HCT116 (cell line): ENCODE data around the gene TRPM4. TPM values are rescaled to one million over a fixed set of nuclear protein-coding genes. Genes with fewer than 3 reads are reported as not detected.
A peak's percentile ranks its signal among the peaks of the same experiment; 100 is the strongest.

Experiments used
- ATAC-seq: fragments of 200-7000 bp; cut with Tn5 transposase; 2 replicates; pipeline ENCODE4 v1.9.1; 2020; ENCODE audit warnings: mild to moderate bottlenecking, moderate library complexity
- BruUV-seq: library from RNA; stranded (reverse); fragments of 400-500 nt; replicated peaks from 2 replicates; lab custom pipeline; 2021; lab: Mats Ljungman, UMichigan
- CTCF ChIA-PET: fragments of 300-600 bp; sonication (Branson Sonifier 250); formaldehyde crosslinking; loops from one replicate; lab custom pipeline; 2021; ENCODE audit warnings: antibody characterized with exemption; lab: Charles Lee
- POLR2A ChIA-PET: fragments of 300-600, 350-600 bp; sonication (Branson Sonifier 250); formaldehyde crosslinking; loops from one replicate; lab custom pipeline; 2021; ENCODE audit warnings: antibody characterized with exemption; lab: Charles Lee
- RAD21 ChIA-PET, 2 experiments: fragments of 300-600 bp; sonication (Branson Sonifier 250); formaldehyde crosslinking; loops; one replicate each; lab custom pipeline; 2023; ENCODE audit warnings: low total read pairs in 2 of 2; ENCODE audit not compliant: uncharacterized antibody in 2 of 2, unreplicated experiment in 2 of 2, low non-redundant PET in 1 of 2; lab: Charles Lee
- DNase-seq: peaks from one replicate; pipeline ENCODE4 v3.0.0-alpha.2; 2010; ENCODE audit warnings: low read depth, low spot score
- H2AFZ ChIP-seq: fragments of 200-600 bp; shearing (Covaris generic), sonication (generic); 2 replicates; pipeline ENCODE4 v1.6.1; 2017; ENCODE audit warnings: low read depth, mixed run types, mixed read lengths, antibody characterized with exemption, low read length; ENCODE audit not compliant: poor library complexity, severe bottlenecking
- H3K27ac ChIP-seq: 2 replicates; pipeline ENCODE4 v1.5.1; 2012; ENCODE audit warnings: low read depth, low read length
- H3K27me3 ChIP-seq: fragments of 200-600 bp; sonication (generic); 2 replicates; pipeline ENCODE4 v1.6.1; 2016; ENCODE audit warnings: mixed run types, low read length, mixed read lengths; ENCODE audit not compliant: insufficient read depth
- H3K36me3 ChIP-seq, 2 experiments: fragments of 200-500 bp in 1 of 2; fragments of 200-600 bp in 1 of 2; sonication (Bioruptor generic) in 1 of 2; sonication (generic) in 1 of 2; 2 replicates each; pipeline versions ENCODE4 v1.5.1 to v1.6.1; 2014 to 2016; ENCODE audit warnings: low read length in 2 of 2, inconsistent platforms in 1 of 2, mixed read lengths in 1 of 2, mixed run types in 1 of 2; ENCODE audit not compliant: insufficient read depth in 2 of 2, control insufficient read depth in 1 of 2
- H3K4me1 ChIP-seq, 2 experiments: fragments of 200-600 bp in 1 of 2; sonication (generic) in 1 of 2; 2 replicates each; pipeline versions ENCODE4 v1.5.1 to v1.6.1; 2012 to 2017; ENCODE audit warnings: low read length in 2 of 2, inconsistent platforms in 1 of 2, mild to moderate bottlenecking in 1 of 2, mixed read lengths in 1 of 2, mixed run types in 1 of 2, moderate library complexity in 1 of 2; ENCODE audit not compliant: insufficient read depth in 2 of 2, control insufficient read depth in 1 of 2
- H3K4me2 ChIP-seq: fragments of 200-600 bp; sonication (generic); 2 replicates; pipeline ENCODE4 v1.6.1; 2017; ENCODE audit warnings: mixed run types, low read length, mixed read lengths
- H3K4me3 ChIP-seq, 2 experiments: fragments of 200-600 bp in 1 of 2; sonication (generic) in 1 of 2; replicated peaks in 1 of 2; 2 replicates each; pipeline ENCODE4 v1.5.1; 2011 to 2016; ENCODE audit warnings: low read length in 2 of 2, control low read depth in 1 of 2, low read depth in 1 of 2, mild to moderate bottlenecking in 1 of 2, mixed read lengths in 1 of 2, mixed run types in 1 of 2
- H3K79me2 ChIP-seq: fragments of 200-600 bp; sonication (generic); 2 replicates; pipeline ENCODE4 v1.6.1; 2017; ENCODE audit warnings: mild to moderate bottlenecking, mixed run types, low read length, moderate library complexity, mixed read lengths; ENCODE audit not compliant: insufficient read depth
- H3K9ac ChIP-seq: fragments of 200-600 bp; sonication (generic); 2 replicates; pipeline ENCODE4 v1.6.1; 2016; ENCODE audit warnings: low read length, mixed read lengths
- H3K9me2 ChIP-seq: fragments of 200-600 bp; sonication (generic), shearing (Covaris generic); 2 replicates; pipeline ENCODE4 v1.6.1; 2017; ENCODE audit warnings: mixed run types, mild to moderate bottlenecking, moderate library complexity; ENCODE audit not compliant: insufficient read depth
- H3K9me3 ChIP-seq, 2 experiments: fragments of 200-500 bp in 1 of 2; fragments of 200-600 bp in 1 of 2; sonication (Bioruptor generic) in 1 of 2; sonication (generic) in 1 of 2; 2 replicates each; pipeline ENCODE4 v1.6.1; 2014 to 2017; ENCODE audit warnings: low read length in 2 of 2, mixed read lengths in 2 of 2, inconsistent platforms in 1 of 2, low read depth in 1 of 2, mild to moderate bottlenecking in 1 of 2, mixed run types in 1 of 2, moderate library complexity in 1 of 2; ENCODE audit not compliant: control insufficient read depth in 1 of 2, insufficient read depth in 1 of 2
- H4K20me1 ChIP-seq: fragments of 200-600 bp; sonication (generic), shearing (Covaris generic); 2 replicates; pipeline ENCODE4 v1.6.1; 2017; ENCODE audit warnings: mixed run types, mild to moderate bottlenecking, moderate library complexity; ENCODE audit not compliant: insufficient read depth
- ELF1 ChIP-seq: IDR thresholded peaks from 2 replicates; pipeline ENCODE4 v1.6.1; 2012; ENCODE audit warnings: low read depth, borderline replicate concordance
- JUND ChIP-seq: IDR thresholded peaks from 2 replicates; pipeline ENCODE4 v1.6.1; 2012
- POLR2A ChIP-seq: IDR thresholded peaks from 2 replicates; pipeline ENCODE4 v1.7.0; 2011; ENCODE audit warnings: borderline replicate concordance; ENCODE audit not compliant: insufficient read depth, insufficient read length; ENCODE audit errors: extremely low read depth
- POLR2AphosphoS5 ChIP-seq: IDR thresholded peaks from 2 replicates; pipeline ENCODE4 v1.6.1; 2011; ENCODE audit warnings: mild to moderate bottlenecking, low read depth, low read length, moderate library complexity
- SIN3A ChIP-seq: IDR thresholded peaks from 2 replicates; pipeline ENCODE4 v1.6.1; 2012; ENCODE audit warnings: low read depth
- SP1 ChIP-seq: IDR thresholded peaks from 2 replicates; pipeline ENCODE4 v1.6.1; 2012; ENCODE audit warnings: low read depth
- SRF ChIP-seq: IDR thresholded peaks from 2 replicates; pipeline ENCODE4 v1.6.1; 2012; ENCODE audit warnings: low read depth
- TCF7L2 ChIP-seq: IDR thresholded peaks from 2 replicates; pipeline ENCODE4 v1.7.0; 2011; ENCODE audit warnings: borderline replicate concordance, inconsistent platforms; ENCODE audit not compliant: insufficient read depth, insufficient read length; ENCODE audit errors: extremely low read depth
- YY1 ChIP-seq: IDR thresholded peaks from 2 replicates; pipeline ENCODE4 v1.6.1; 2011; ENCODE audit warnings: low read length, low read depth, moderate library complexity, mild to moderate bottlenecking; ENCODE audit not compliant: insufficient replicate concordance; ENCODE audit errors: extremely low read depth
- ZFX ChIP-seq: fragments of 450-650 bp; IDR thresholded peaks from 2 replicates; pipeline ENCODE4 v1.6.1; 2017
- ZNF274 ChIP-seq: fragments of 200-500 bp; sonication (Bioruptor generic); IDR thresholded peaks from 2 replicates; pipeline ENCODE4 v1.6.1; 2014; ENCODE audit warnings: mild to moderate bottlenecking, low read depth, low read length, inconsistent platforms
- intact Hi-C: fragments of 100-400 bp; cut with micrococcal nuclease; formaldehyde crosslinking; loops from 2 replicates; pipeline ENCODE4 v1.10.0; 2022
- total RNA-seq: library from RNA; stranded (reverse); gene quantifications from one replicate; pipeline ENCODE4 v1.2.1, GENCODE V29; 2021; ENCODE audit not compliant: unreplicated experiment
- TF ChIP-seq, protein P1 (sequence below): IDR thresholded peaks from 2 replicates; pipeline ENCODE4 v1.6.1; 2012

TRPM4 gene
- total RNA-seq, 1 experiment from 2014 or later: 44.2 TPM

DNA sequence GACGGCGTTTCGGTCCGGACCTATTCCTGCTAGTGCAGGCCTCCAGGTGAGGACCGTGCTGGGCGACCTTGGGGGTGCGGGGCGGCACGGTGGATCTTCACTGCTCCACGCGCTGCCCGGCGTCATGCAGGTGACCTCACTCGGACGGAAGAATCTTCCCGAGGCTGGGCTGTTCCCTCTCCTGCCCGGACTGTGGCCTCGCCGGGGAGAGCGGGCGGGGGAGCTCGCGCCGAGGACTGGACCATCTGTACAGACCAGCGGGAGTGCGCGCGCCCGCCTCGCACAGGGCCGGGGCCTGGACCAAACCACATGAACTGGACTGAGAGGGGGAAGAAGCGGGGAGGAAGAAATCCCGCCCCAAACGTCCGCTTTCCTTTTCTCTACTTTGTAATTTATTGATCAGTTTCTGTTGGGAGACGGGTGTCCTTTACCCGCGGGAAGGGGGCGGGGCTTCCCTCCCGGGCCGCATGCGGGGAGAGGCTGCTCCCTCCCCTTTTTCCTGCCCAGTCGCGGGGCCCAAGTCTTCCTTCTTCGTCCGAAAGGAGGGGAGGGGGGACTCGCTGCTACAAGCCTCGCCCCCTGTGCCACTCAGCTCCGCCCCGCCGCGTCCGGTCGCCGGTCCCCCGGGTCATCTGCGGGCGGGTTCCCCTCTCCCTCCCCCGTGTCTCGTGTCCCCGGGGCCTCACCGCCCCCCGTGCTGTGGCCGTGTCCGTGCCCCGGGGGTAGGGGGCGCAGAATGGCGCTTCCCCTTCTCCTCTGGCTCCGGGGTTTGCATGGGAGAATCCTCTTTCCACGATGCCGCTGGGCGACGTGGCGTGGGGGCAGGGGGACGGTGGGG is 7.3 kb upstream of the TRPM4 start:
- Histone ChIP-seq H3K9ac (peak overlapping the region; percentile 98), H3K4me1 (peaks cover 25 to 55% of the 10 kb centered on the region in 2 experiments), H3K9me3 (no peaks in the 10 kb centered on the region), H2AFZ (no peak overlapping the region), H3K4me2 (peak overlapping the region; percentile 99), H3K27me3 (no peaks in the 10 kb centered on the region), H3K79me2 (no peaks in the 10 kb centered on the region), H3K36me3 (no peaks in the 10 kb centered on the region), H3K4me3 (peak overlapping the region; percentile 90 to 95), H4K20me1 (no peaks in the 10 kb centered on the region), H3K9me2 (no peaks in the 10 kb centered on the region), H3K27ac (peak overlapping the region; percentile 94)
- DNase-seq (peak; percentile 76), ATAC-seq (peak; percentile 39)
- RAD21 ChIA-PET: interaction anchor here in 1 of 2 experiments (0.7 kb wide), 1 partner anchor 91 kb away, joined by 3 read pairs; no protein-coding TSS in a partner anchor
- POLR2A ChIA-PET: interaction anchor here (0.8 to 2.3 kb wide), 7 partner anchors 15 to 58 kb away, joined by 3 to 9 read pairs (median 4); partner anchors contain the start of gene LIN7B
- BruUV-seq: TSS peak; percentile 85
- CTCF ChIA-PET: interaction anchor here (0.6 to 3.0 kb wide), 5 partner anchors 14 to 531 kb away, joined by 3 to 17 read pairs (median 5); partner anchors contain the start of genes GYS1 and RUVBL2
- peak; percentile 24 for TF ChIP-seq YY1
- TF ChIP-seq POLR2A: peak; percentile 50
- no peak for TF ChIP-seq TCF7L2
- TF ChIP-seq, protein P1, sequence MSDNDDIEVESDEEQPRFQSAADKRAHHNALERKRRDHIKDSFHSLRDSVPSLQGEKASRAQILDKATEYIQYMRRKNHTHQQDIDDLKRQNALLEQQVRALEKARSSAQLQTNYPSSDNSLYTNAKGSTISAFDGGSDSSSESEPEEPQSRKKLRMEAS: peak; percentile 71
- TF ChIP-seq JUND: peak; percentile 43
- TF ChIP-seq POLR2AphosphoS5: peak; percentile 58
- no peak for TF ChIP-seq SRF
- peak; percentile 72; the same call in 1 of the 2 replicates for TF ChIP-seq SP1
- no peak for TF ChIP-seq ZNF274
- TF ChIP-seq SIN3A: peak; percentile 70; the same call in 1 of the 2 replicates
- peak; percentile 65; the same call in 1 of the 2 replicates for TF ChIP-seq ZFX
- no peak for TF ChIP-seq ELF1
- intact Hi-C loops: no loop called here
